Thymus (tissue), 11 donors: ENCODE results near the gene TRIP13. TPM values are rescaled to one million over a fixed set of nuclear protein-coding genes. Genes with fewer than 3 reads are reported as not detected.

Source experiments
- DNase-seq, 9 donors: peaks; one replicate each; pipeline ENCODE4 v3.0.0-alpha.2; 2013; ENCODE audit warnings: low spot score in 9 of 9, low read depth in 6 of 9, missing footprints in 1 of 9
- H3K27ac ChIP-seq, 2 donors: one replicate each; pipeline ENCODE4 v1.5.1; 2013; ENCODE audit warnings: control low read depth in 1 of 2, low read depth in 1 of 2, low read length in 1 of 2, mild to moderate bottlenecking in 1 of 2, moderate library complexity in 1 of 2
- H3K27me3 ChIP-seq, 2 donors: one replicate each; pipeline ENCODE4 v1.5.1; 2013; ENCODE audit warnings: low read length in 1 of 2; ENCODE audit not compliant: control insufficient read depth in 2 of 2, insufficient read depth in 1 of 2
- H3K36me3 ChIP-seq, 2 donors: one replicate each; pipeline ENCODE4 v1.5.1; 2013; ENCODE audit warnings: low read length in 1 of 2, mild to moderate bottlenecking in 1 of 2, moderate library complexity in 1 of 2; ENCODE audit not compliant: control insufficient read depth in 2 of 2, insufficient read depth in 2 of 2
- H3K4me1 ChIP-seq, 2 donors: one replicate each; pipeline ENCODE4 v1.5.1; 2013; ENCODE audit warnings: low read length in 2 of 2; ENCODE audit not compliant: control insufficient read depth in 2 of 2, insufficient read depth in 2 of 2
- H3K4me3 ChIP-seq, 2 donors: one replicate each; pipeline ENCODE4 v1.5.1; 2013; ENCODE audit warnings: low read length in 2 of 2, control low read depth in 1 of 2, mild to moderate bottlenecking in 1 of 2
- H3K9me3 ChIP-seq, 2 donors: one replicate each; pipeline ENCODE4 v1.5.1; 2013; ENCODE audit warnings: low read length in 1 of 2, mild to moderate bottlenecking in 1 of 2; ENCODE audit not compliant: control insufficient read depth in 2 of 2, insufficient read depth in 1 of 2
- WGBS: extraction: QIAGEN DNeasy Blood & Tissue Kit; methylation state at CpG from one replicate; pipeline ENCODE4 v1.1.7; 2013; 5-methylcytosine and 5-hydroxymethylcytosine counted together
- polyA plus RNA-seq: library from polyadenylated mRNA; stranded (reverse); fragments of 200-250 nt; gene quantifications from one replicate; pipeline ENCODE4 v1.2.3, GENCODE V29; 2013
- total RNA-seq: library from RNA; stranded (reverse); fragments of 120-200 nt; gene quantifications from one replicate; pipeline ENCODE4 v1.2.4, GENCODE V29; 2013
- donor health status: healthy.

The TRIP13 gene
- total and polyA plus RNA-seq, 2 donors: 2.1 to 12.9 TPM

DNA sequence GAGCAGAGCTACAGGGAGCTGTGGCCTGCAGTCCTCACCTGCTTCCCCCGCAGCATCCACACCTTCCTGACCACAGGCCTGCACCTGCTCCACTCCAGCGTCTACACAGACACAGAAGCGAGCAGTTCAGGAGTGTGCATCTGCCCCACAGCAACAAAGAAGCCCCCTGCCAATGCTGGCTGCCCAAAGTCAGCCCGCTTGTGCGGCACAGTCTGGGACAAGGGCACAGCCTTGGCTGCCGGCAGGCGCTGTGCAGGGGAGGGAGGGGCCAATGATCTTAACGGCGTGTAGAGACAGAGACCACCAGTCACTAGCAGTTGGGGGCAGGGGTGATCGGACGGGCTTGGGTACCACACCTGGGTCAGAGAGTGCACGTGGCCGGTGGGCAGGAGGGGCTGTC is 6.6 kb upstream of the TRIP13 start:
- H3K4me3 ChIP-seq: no peak overlapping the region
- peaks cover 8 to 41% of the 10 kb centered on the region in 2 donors for H3K4me1 ChIP-seq
- DNase-seq: no peak
- H3K27me3 ChIP-seq: no peaks in the 10 kb centered on the region
- no peak overlapping the region for H3K27ac ChIP-seq
- H3K36me3 ChIP-seq: peaks cover 91 to 93% of the 10 kb centered on the region in 2 donors
- WGBS: 99% methylated on average over 13 of the region's 13 CpGs
- H3K9me3 ChIP-seq: peaks cover 0 to 10% of the 10 kb centered on the region in 2 donors

DNA sequence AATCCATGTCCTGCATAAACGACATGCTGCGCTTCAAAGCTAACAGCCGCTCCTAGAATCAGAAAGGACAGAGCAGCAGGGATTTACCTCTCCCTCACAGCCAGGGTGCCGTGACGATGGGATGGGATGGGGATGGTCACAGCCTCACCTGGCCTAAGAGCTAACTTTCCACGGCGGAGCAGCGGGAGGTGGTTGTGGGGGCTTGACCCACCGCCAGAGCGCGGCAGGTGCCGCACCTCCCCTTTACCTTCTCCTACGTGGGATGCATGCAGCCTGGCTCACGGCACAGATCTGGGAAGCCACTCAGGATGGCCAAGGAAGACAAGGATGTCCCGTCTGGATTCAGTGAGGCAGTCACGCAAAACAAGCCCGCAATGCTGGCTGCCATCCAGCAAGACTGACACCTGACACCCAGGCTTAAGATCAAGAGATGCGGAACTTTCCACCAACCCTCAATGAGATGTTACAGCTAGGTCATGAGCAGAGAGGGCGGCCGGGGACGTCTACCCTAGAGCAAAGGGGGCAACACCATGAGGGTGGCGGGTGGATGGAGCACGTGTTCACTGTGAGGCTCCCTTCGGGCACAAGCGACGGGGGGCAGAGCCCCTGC is 5.9 kb upstream of the TRIP13 start:
- no peaks in the 10 kb centered on the region for H3K27me3 ChIP-seq
- peak in 1 of 9 donors; percentile 31 for DNase-seq
- peaks cover 85 to 89% of the 10 kb centered on the region in 2 donors for H3K36me3 ChIP-seq
- H3K4me1 ChIP-seq: peaks cover 13 to 49% of the 10 kb centered on the region in 2 donors
- WGBS: 94% methylated on average over 26 of the region's 26 CpGs
- H3K9me3 ChIP-seq: peaks cover 0 to 10% of the 10 kb centered on the region in 2 donors
- peak overlapping the region in 1 of 2 donors; percentile 84 for H3K27ac ChIP-seq
- H3K4me3 ChIP-seq: peak overlapping the region in 1 of 2 donors; percentile 7

DNA sequence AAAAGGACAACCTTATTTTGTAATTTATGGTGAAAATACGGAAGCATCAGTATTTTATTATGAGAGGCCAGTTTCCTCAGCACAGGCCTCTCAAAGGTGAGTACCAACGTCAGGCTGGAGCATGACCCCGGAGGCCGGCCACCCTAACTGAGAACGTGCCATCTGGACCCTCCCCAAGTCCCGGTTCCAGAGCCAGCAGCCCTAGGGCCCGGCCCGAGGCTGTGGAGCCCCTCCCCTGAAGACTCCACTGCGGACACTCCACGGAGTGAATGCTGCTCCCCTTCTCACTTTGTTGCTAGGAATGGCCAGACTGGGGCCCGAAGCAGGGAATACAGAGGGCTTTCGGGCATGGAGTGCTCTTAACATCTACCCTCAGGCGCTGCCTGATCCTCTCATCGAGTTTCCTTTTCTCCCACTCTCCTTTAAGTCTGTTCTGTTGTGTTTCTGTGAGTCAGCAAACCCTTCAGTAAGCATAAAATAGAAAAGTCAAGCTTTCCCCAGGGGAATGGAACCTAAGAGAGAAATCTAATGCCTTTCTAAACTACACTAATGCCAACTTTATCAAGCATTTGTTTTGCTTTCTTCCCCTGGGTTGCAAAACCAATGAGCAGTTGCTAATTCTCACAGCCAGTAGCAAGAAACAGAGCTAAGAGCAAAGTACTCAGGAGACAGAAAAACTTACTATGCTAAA is 4.6 kb upstream of the TRIP13 start:
- Histone ChIP-seq H3K27ac (peak overlapping the region; percentile 70 to 84), H3K27me3 (no peaks in the 10 kb centered on the region), H3K36me3 (peaks cover 72 to 79% of the 10 kb centered on the region in 2 donors), H3K4me1 (peaks cover 18 to 52% of the 10 kb centered on the region in 2 donors), H3K4me3 (peak overlapping the region; percentile 3 to 8), H3K9me3 (no peaks in the 10 kb centered on the region)
- 96% methylated on average over 14 of the region's 14 CpGs for WGBS
- DNase-seq: no peak

DNA sequence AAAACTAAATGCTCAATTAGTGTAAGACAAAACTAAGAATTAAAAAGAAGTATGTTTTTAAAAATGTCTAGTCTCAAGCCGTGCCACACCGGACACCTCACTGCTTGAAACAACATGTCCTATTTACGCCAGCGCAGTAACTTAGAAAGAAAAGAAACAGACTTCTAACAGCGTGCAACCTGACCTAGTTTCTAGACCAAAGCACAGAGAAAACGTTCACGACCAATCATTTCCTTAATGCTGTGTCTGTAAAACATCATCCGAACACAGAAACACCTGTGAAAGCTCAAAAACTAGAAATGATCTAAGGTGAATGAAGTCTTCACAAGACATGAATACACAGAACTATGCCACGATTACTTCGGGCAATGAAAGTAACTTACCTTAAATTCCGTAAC is 4.0 kb upstream of the TRIP13 start:
- H3K4me1 ChIP-seq: peaks cover 22 to 58% of the 10 kb centered on the region in 2 donors
- no peaks in the 10 kb centered on the region for H3K9me3 ChIP-seq
- peaks cover 67 to 74% of the 10 kb centered on the region in 2 donors for H3K36me3 ChIP-seq
- peak in 8 of 9 donors; percentile 34 to 87 (median 66) for DNase-seq
- H3K27me3 ChIP-seq: no peaks in the 10 kb centered on the region
- peak overlapping the region in 1 of 2 donors; percentile 84 for H3K27ac ChIP-seq
- peak overlapping the region; percentile 3 for H3K4me3 ChIP-seq
- 69% methylated on average over 11 of the region's 11 CpGs for WGBS

DNA sequence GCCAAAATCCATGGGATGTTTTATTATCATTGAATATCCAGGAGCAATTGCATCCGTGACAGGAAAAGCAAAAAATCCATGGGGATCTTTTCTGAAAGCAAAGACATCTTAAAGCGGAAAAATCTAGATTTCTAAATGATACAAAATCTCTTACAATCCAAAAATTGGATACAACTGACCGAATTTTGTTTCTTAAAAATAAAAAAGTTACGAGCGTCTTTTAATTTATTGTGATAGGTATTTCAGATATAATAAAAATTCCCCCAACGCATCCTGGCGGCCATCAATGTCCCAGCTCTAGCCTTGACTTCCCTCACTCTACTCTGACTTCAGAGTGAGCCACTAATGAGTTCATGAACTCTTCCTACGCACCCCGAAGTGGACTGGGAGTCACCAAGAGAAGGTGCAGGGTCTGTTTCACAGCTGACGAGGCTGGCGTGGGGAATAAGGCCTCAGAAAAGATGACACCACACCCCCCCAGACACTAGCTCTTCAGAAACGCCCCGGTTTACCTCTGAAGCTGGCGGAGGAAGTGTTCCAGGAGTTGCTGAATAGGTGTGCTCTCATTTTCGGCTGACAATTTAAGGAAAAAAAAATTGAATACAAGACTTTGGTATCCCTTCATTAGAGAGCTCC is 3.5 kb upstream of the TRIP13 start:
- Histone ChIP-seq H3K27ac (peak overlapping the region; percentile 42 to 84), H3K9me3 (no peaks in the 10 kb centered on the region), H3K27me3 (no peaks in the 10 kb centered on the region), H3K4me3 (no peak overlapping the region), H3K36me3 (peaks cover 61 to 70% of the 10 kb centered on the region in 2 donors), H3K4me1 (peaks cover 22 to 62% of the 10 kb centered on the region in 2 donors)
- WGBS: 97% methylated on average over 15 of the region's 15 CpGs
- DNase-seq: no peak

DNA sequence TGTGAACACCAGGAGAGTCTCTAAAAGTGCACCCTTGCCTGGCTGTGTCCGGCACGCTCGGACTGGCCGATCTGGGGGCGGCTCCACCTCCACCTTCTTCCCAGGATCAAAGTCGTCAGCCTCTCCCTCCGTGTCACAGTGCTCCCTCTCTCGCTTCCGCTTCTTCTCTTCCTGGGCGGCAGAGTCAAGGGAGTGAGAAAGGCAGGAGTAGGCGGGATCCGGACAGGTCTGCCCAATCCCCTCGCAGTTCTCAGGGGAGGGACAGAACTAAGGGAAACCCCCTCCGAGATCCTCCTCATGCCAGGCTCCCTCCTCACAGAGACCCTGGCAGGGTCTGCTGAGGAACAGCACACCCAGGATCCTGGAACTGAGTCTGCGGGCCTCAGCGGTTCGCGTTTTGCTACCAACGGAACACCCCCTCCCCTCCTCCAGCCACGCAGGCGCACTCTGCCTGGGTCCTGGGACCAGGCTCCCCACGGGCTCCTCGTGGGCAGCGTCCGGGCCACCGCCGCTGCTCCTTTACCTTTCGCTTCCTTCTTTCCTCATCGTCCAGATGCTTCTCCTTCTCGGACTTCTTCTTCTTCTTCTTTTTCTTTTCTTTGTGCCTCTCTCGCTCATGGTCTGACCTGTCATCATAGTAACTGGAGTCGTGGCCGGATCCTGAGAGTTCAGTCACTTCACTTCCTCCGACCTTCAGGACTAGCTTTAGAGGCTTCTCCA is 1.4 kb upstream of the TRIP13 start:
- no peak for DNase-seq

DNA sequence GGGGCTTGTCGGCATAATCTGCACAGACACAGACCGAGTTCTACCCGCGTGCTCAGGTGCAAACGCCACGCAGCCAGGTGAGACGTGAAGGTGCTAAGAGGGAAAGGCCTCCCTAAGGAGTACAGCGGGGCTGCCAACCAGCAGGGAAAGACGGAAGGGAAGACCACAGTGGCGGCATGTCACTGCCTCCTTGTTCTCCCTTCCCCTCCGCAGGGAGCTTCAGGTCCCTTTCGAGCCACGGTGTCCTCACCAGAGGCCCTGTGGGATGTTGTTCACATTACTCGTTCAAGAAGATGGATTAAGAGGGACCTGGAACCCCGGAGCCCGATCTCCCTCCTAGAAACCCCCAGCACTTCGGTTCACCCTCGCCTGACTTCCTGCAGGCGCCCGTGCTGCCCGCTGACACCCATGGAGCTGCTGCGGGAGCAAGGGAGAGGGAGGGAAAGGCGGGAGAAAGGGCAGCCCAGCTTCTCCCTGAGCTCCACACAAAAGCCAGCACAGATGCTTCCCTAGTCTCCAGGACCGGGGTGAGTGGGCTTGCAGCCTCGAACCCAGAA is 769 bp upstream of the TRIP13 start:
- peaks cover 22 to 53% of the 10 kb centered on the region in 2 donors for H3K4me1 ChIP-seq
- H3K27ac ChIP-seq: peak overlapping the region; percentile 65 to 89
- no peaks in the 10 kb centered on the region for H3K9me3 ChIP-seq
- no peaks in the 10 kb centered on the region for H3K27me3 ChIP-seq
- DNase-seq: peak in 2 of 9 donors; percentile 26 to 43
- H3K4me3 ChIP-seq: peak overlapping the region; percentile 90 to 96
- H3K36me3 ChIP-seq: peaks cover 34 to 63% of the 10 kb centered on the region in 2 donors
- WGBS: 30% methylated on average over 25 of the region's 25 CpGs

More for the DNA sequence above, 1.4 kb upstream of the TRIP13 start:
- Histone ChIP-seq H3K27me3 (no peaks in the 10 kb centered on the region), H3K36me3 (peaks cover 41 to 64% of the 10 kb centered on the region in 2 donors), H3K4me1 (peaks cover 22 to 58% of the 10 kb centered on the region in 2 donors), H3K9me3 (no peaks in the 10 kb centered on the region), H3K27ac (no peak overlapping the region), H3K4me3 (peak overlapping the region; percentile 90 to 96)
- 95% methylated on average over 34 of the region's 34 CpGs for WGBS

DNA sequence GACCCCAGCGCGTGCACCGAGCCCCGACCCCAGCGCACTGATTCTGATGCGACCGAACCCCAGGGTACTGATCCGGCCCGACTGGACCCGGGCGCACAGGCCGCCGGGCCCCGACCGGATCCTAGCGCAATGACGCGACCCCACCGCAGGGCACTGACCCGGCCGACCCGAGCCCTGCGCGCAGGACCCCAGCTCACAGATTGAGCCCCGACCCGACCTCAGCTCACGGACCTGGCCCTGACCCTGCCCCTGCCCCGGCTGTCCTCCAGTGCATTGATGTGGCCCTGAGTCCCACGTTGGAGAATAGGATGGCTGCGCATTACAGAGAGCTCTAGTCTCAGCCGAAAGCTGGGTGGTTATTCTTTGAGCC is 438 bp downstream of the TRIP13 start:
- H3K27me3 ChIP-seq: no peaks in the 10 kb centered on the region
- no peak overlapping the region for H3K27ac ChIP-seq
- DNase-seq: no peak
- peaks cover 17 to 41% of the 10 kb centered on the region in 2 donors for H3K4me1 ChIP-seq
- peak overlapping the region; percentile 55 to 90 for H3K4me3 ChIP-seq
- 4% methylated on average over 31 of the region's 31 CpGs for WGBS
- H3K9me3 ChIP-seq: no peaks in the 10 kb centered on the region
- peaks cover 22 to 51% of the 10 kb centered on the region in 2 donors for H3K36me3 ChIP-seq
